HepG2 (cell line): ENCODE measurements around the gene SRSF10. TPM values are rescaled to one million over a fixed set of nuclear protein-coding genes. Genes with fewer than 3 reads are reported as not detected.

Experiments used
- ATAC-seq: fragments of 200-7000 bp; cut with Tn5 transposase; 3 replicates; pipeline ENCODE4 v1.9.1; 2020; ENCODE audit warnings: mild to moderate bottlenecking, moderate library complexity
- BruUV-seq: library from RNA; stranded (reverse); fragments of 400-500 nt; replicated peaks from 2 replicates; lab custom pipeline; 2021; lab: Mats Ljungman, UMichigan
- CTCF ChIA-PET: fragments of 300-600 bp; formaldehyde crosslinking; extraction: SDS; loops from one replicate; lab custom pipeline; 2021; ENCODE audit warnings: low total read pairs, inconsistent platforms, low intra/inter-chr PET ratio; lab: Yijun Ruan, JAX
- POLR2A ChIA-PET: fragments of 350-600 bp; sonication (Branson Sonifier 250); formaldehyde crosslinking; loops from one replicate; lab custom pipeline; 2020; ENCODE audit warnings: antibody characterized with exemption, inconsistent platforms; lab: Yijun Ruan, JAX
- DNase-seq: peaks from one replicate; pipeline ENCODE4 v3.0.0-alpha.2; 2015; ENCODE audit warnings: low spot score
- FAIRE-seq: peaks from 3 replicates; lab custom pipeline; 2011; peaks lifted over from hg19 to GRCh38; lab: Jason Lieb, UNC
- H2AFZ ChIP-seq: one replicate; pipeline ENCODE4 v1.6.1; 2011; ENCODE audit warnings: low read length, inconsistent platforms
- H3K27ac ChIP-seq: fragments of 300-600 bp; 3 replicates; pipeline ENCODE4 v1.8.0; 2011; ENCODE audit warnings: mixed run types, mild to moderate bottlenecking, mixed read lengths, low read length, inconsistent platforms; ENCODE audit not compliant: insufficient read depth; ENCODE audit errors: extremely low read length
- H3K27me3 ChIP-seq, 2 experiments: fragments of 200-600 bp in 1 of 2; 2 replicates in 1 of 2; 3 replicates in 1 of 2; pipeline versions ENCODE4 v1.6.0 to v1.8.0; 2011; ENCODE audit warnings: low read length in 2 of 2, mild to moderate bottlenecking in 2 of 2, moderate library complexity in 2 of 2, inconsistent platforms in 1 of 2; ENCODE audit not compliant: insufficient read depth in 2 of 2, control insufficient read depth in 1 of 2
- H3K36me3 ChIP-seq, 2 experiments: fragments of 200-600 bp in 1 of 2; replicated peaks in 1 of 2; 2 replicates in 1 of 2; 3 replicates in 1 of 2; pipeline versions ENCODE4 v1.5.1 to v1.8.0; 2011; ENCODE audit warnings: low read length in 2 of 2, inconsistent platforms in 1 of 2; ENCODE audit not compliant: insufficient read depth in 2 of 2, control insufficient read depth in 1 of 2
- H3K4me1 ChIP-seq: 2 replicates; pipeline ENCODE4 v1.5.1; 2012; ENCODE audit warnings: low read length, inconsistent platforms; ENCODE audit not compliant: insufficient read depth
- H3K4me2 ChIP-seq: 2 replicates; pipeline ENCODE4 v1.6.0; 2011; ENCODE audit warnings: low read depth, low read length, inconsistent platforms
- H3K4me3 ChIP-seq, 3 experiments: fragments of 200-600 bp in 1 of 3; sonication (generic), shearing (Covaris generic) in 1 of 3; replicated peaks in 1 of 3; 2 replicates each; pipeline ENCODE4 v1.5.1; 2011 to 2016; ENCODE audit warnings: low read length in 3 of 3, inconsistent platforms in 2 of 3, low read depth in 2 of 3, mild to moderate bottlenecking in 2 of 3, control low read depth in 1 of 3, mixed read lengths in 1 of 3; ENCODE audit not compliant: insufficient read depth in 1 of 3
- H3K79me2 ChIP-seq: one replicate; pipeline ENCODE4 v1.6.1; 2011; ENCODE audit warnings: low read length, inconsistent platforms; ENCODE audit not compliant: insufficient read depth
- H3K9ac ChIP-seq: 2 replicates; pipeline ENCODE4 v1.6.0; 2011; ENCODE audit warnings: mild to moderate bottlenecking, low read depth, low read length, inconsistent platforms; ENCODE audit not compliant: insufficient read depth
- H3K9me3 ChIP-seq: 2 replicates; pipeline ENCODE4 v1.5.1; 2012; ENCODE audit warnings: mild to moderate bottlenecking, low read length
- H4K20me1 ChIP-seq: 2 replicates; pipeline ENCODE4 v1.6.0; 2011; ENCODE audit warnings: inconsistent platforms, mild to moderate bottlenecking, low read length, moderate library complexity; ENCODE audit not compliant: insufficient read depth
- EEA1 ChIP-seq: sonication (generic); formaldehyde crosslinking; IDR thresholded peaks from 2 replicates; pipeline ENCODE4 v1.5.1; 2020; ENCODE audit warnings: mild to moderate bottlenecking, missing genetic modification reagents, borderline replicate concordance
- RARA ChIP-seq: IDR thresholded peaks from 2 replicates; pipeline ENCODE4 v1.6.1; 2016; ENCODE audit warnings: missing genetic modification reagents, missing compliant biosample characterization
- RXRA ChIP-seq: sonication (generic); formaldehyde crosslinking; IDR thresholded peaks from 2 replicates; pipeline ENCODE4 v1.5.1; 2020; ENCODE audit warnings: missing genetic modification reagents
- SAP130 ChIP-seq: IDR thresholded peaks from 2 replicates; pipeline ENCODE4 v1.6.1; 2016; ENCODE audit warnings: low read depth
- WGBS: methylation state at CpG from one replicate; pipeline ENCODE4 v1.1.6; 2017; ENCODE audit warnings: low lambda C conversion rate; 5-methylcytosine and 5-hydroxymethylcytosine counted together
- in situ Hi-C: cut with HindIII; loops from 2 replicates; pipeline ENCODE4 v1.10.0; 2017; ENCODE audit warnings: low pct_unique_long_range_greater_than_20kb; ENCODE audit not compliant: extremely low pct_ligation_motif_present
- intact Hi-C: fragments of 100-400 bp; cut with micrococcal nuclease; formaldehyde crosslinking; loops from one replicate; pipeline ENCODE4 v1.10.0; 2022; ENCODE audit not compliant: unreplicated experiment
- polyA plus RNA-seq, 8 experiments: library from polyadenylated mRNA; depleted of rRNA in 3 of 8; stranded (reverse) in 7 of 8; unstranded in 1 of 8; fragments of >200 nt; fragmentation: Illumina TruSeq in 4 of 8; extraction: Trizol in 4 of 8; gene quantifications; 2 replicates each; pipeline versions ENCODE4 v1.2.1 to v1.2.3, GENCODE V29; 2011 to 2016; ENCODE audit warnings: low read depth in 4 of 8, missing spikeins in 1 of 8, mixed read lengths in 1 of 8; ENCODE audit not compliant: insufficient read depth in 1 of 8
- total RNA-seq, 5 experiments: library from RNA; depleted of rRNA; stranded (reverse); fragments of >200 nt; fragmentation: Illumina TruSeq; extraction: Trizol; gene quantifications; 2 replicates each; pipeline ENCODE4 v1.2.3, GENCODE V29; 2016; ENCODE audit warnings: low read depth in 1 of 5
- TF ChIP-seq, protein P1 (sequence below): sonication (generic); formaldehyde crosslinking; IDR thresholded peaks from 2 replicates; pipeline ENCODE4 v1.4.0; 2020; ENCODE audit warnings: missing genetic modification reagents, borderline replicate concordance
- TF ChIP-seq, protein P2 (sequence below): sonication (generic); formaldehyde crosslinking; IDR thresholded peaks from 2 replicates; pipeline ENCODE4 v1.5.0; 2020; ENCODE audit warnings: mild to moderate bottlenecking, missing genetic modification reagents

Gene SRSF10
- total and polyA plus RNA-seq, 2 of the 13 experiments (the other 11 are each of a cell fraction or from before 2014, with no cell fraction given), result 126 to 186 TPM

DNA sequence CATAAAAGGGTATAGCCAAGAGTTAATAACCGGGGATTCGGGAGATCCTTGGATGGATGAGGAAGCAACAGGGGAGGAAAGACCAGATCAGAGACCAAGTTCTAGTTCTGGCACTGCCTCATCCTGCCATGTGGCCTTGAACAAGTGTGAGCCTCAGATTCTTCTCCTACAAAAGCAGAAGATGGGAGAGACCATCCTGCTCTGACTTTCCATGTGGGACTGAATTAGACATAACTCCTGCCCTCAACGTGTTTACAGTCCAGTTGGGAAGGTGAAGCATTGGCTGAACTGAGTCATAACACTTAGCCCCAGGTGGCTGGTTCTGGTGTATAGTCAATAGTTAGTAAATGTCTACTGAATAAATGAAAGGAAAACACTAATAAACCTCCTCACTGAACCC lies 54.8 kb downstream of the SRSF10 start (continued):
- TF ChIP-seq, protein P1, sequence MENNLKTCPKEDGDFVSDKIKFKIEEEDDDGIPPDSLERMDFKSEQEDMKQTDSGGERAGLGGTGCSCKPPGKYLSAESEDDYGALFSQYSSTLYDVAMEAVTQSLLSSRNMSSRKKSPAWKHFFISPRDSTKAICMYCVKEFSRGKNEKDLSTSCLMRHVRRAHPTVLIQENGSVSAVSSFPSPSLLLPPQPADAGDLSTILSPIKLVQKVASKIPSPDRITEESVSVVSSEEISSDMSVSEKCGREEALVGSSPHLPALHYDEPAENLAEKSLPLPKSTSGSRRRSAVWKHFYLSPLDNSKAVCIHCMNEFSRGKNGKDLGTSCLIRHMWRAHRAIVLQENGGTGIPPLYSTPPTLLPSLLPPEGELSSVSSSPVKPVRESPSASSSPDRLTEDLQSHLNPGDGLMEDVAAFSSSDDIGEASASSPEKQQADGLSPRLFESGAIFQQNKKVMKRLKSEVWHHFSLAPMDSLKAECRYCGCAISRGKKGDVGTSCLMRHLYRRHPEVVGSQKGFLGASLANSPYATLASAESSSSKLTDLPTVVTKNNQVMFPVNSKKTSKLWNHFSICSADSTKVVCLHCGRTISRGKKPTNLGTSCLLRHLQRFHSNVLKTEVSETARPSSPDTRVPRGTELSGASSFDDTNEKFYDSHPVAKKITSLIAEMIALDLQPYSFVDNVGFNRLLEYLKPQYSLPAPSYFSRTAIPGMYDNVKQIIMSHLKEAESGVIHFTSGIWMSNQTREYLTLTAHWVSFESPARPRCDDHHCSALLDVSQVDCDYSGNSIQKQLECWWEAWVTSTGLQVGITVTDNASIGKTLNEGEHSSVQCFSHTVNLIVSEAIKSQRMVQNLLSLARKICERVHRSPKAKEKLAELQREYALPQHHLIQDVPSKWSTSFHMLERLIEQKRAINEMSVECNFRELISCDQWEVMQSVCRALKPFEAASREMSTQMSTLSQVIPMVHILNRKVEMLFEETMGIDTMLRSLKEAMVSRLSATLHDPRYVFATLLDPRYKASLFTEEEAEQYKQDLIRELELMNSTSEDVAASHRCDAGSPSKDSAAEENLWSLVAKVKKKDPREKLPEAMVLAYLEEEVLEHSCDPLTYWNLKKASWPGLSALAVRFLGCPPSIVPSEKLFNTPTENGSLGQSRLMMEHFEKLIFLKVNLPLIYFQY (CRISPR knock-in tag), result no peak

DNA sequence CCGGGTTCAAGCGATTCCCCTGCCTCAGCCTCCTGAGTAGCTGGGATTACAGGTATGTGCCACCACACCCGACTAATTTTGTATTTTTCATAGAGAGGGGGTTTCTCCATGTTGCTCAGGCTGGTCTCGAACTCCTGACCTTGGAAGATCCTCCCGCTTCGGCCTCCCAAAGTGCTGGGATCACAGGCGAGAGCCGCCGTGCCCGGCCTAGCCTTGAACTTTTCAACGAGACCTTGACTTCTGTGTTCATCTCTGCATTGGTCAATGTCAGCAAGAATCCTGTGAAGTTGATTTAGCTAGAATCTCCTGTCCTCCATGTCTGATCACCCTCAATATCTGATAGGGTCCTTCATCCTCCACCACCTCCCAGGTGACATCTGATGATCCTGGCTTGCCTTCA lies 55.5 kb downstream of the SRSF10 start:
- no peak for FAIRE-seq
- 15% methylated on average over 11 of the region's 11 CpGs for WGBS
- Histone ChIP-seq H3K27me3 (peaks cover 0 to 14% of the 10 kb centered on the region in 2 experiments; a peak in 3 of 5 replicates), H3K9ac (no peak overlapping the region), H3K27ac (no peak overlapping the region), H3K36me3 (no peaks in the 10 kb centered on the region), H3K79me2 (no peaks in the 10 kb centered on the region), H4K20me1 (no peaks in the 10 kb centered on the region), H3K9me3 (no peaks in the 10 kb centered on the region), H3K4me3 (no peak overlapping the region), H3K4me1 (peaks cover 26% of the 10 kb centered on the region), H3K4me2 (no peak overlapping the region), H2AFZ (no peak overlapping the region)
- TF ChIP-seq SAP130 (no peak), RARA (CRISPR knock-in tag) (peak; percentile 75), RXRA (peak; percentile 57; the same call in 1 of the 2 replicates), EEA1 (CRISPR knock-in tag) (no peak)
- TF ChIP-seq, protein P2, sequence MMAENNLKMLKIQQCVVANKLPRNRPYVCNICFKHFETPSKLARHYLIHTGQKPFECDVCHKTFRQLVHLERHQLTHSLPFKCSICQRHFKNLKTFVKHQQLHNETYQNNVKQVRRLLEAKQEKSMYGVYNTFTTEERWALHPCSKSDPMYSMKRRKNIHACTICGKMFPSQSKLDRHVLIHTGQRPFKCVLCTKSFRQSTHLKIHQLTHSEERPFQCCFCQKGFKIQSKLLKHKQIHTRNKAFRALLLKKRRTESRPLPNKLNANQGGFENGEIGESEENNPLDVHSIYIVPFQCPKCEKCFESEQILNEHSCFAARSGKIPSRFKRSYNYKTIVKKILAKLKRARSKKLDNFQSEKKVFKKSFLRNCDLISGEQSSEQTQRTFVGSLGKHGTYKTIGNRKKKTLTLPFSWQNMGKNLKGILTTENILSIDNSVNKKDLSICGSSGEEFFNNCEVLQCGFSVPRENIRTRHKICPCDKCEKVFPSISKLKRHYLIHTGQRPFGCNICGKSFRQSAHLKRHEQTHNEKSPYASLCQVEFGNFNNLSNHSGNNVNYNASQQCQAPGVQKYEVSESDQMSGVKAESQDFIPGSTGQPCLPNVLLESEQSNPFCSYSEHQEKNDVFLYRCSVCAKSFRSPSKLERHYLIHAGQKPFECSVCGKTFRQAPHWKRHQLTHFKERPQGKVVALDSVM (CRISPR knock-in tag), result peak; percentile 38; the same call in 1 of the 2 replicates
- no peak for ATAC-seq
- BruUV-seq, result no TSS peak
- CTCF ChIA-PET, result no interaction called here
- no peak for DNase-seq
- POLR2A ChIA-PET, result no interaction called here
- in situ Hi-C loops, result no loop called here
- intact Hi-C loops, result no loop called here
